ENCODE measurements around the gene CCDC9B.

The CCDC9B gene

GRCh38 chr15:40344217-40344616, 3.5 kb upstream of the CCDC9B start:
- DNase-seq = no peak

- peak; percentile 78 for DNase-seq
Measured at GRCh38 chr15:40343512-40343911, 2.8 kb upstream of the CCDC9B start.

DNA sequence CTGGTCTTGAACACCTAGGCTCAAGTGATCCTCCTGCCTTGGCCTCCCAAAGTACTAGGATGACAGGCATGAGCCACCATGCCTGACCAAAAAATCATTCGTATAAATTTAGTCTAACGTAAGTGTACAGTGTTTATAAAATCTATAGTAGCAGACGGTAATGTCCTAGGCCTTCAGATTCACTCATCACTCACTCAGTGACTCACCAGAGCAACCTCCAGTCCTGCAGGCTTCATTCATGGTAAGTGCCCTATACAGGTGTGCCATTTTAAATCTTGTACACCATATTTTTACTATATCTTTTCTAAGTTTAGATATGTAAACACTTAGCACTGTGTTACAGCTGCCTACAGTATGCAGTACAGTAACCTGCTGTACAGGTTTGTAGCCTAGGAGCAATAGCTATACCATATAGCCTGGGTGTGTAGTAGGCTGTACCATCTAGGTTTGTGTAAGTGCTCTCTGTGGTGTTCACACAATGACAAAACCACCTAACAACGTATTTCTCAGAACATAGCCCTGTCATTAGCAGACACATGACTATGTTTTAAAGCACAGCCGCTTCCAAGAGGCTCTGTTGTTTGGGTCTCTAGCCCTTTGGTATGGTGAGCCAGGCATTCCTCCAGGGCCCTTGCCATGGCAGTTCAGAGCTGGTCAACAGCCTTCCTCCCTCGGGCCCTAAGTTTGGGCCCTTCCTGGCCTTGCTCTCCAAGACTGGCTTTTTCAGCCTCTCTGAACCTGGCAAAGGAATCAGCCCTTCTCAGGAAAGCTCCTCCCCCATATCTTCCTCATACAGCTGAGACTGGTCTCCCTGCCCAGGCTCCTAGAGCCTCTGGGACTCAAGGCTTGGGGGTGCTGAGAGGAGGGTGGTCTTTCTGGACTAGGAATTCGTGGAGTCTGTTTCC, 1.9 kb upstream of the CCDC9B start:
- no peak for DNase-seq

GRCh38 chr15:40340038-40340739, 550 bp downstream of the CCDC9B start:
- peak; percentile 37 for DNase-seq

DNA sequence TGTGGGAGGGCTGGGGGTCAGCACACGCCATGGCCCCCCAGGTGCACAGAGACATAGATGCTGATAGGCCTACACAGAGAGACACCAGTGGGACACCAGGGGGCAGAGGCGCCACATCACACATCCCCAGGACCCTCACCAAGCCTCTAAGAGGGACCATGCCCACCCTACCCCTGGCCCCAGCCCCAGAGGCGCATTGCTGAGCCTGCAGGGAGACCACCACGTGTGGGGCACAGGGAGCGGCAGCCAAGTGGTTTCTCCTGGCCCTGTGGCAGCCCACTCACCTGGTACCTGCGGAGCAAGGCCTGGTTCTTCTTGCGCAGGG, 1.2 kb downstream of the CCDC9B start:
- DNase-seq = no peak

- DNase-seq = peak; percentile 82
Measured at GRCh38 chr15:40338921-40339620, 1.7 kb downstream of the CCDC9B start.

GRCh38 chr15:40338041-40338657, 2.6 kb downstream of the CCDC9B start:
- DNase-seq = no peak

- no peak for DNase-seq
Measured at GRCh38 chr15:40337597-40337996, 3.1 kb downstream of the CCDC9B start.

DNA sequence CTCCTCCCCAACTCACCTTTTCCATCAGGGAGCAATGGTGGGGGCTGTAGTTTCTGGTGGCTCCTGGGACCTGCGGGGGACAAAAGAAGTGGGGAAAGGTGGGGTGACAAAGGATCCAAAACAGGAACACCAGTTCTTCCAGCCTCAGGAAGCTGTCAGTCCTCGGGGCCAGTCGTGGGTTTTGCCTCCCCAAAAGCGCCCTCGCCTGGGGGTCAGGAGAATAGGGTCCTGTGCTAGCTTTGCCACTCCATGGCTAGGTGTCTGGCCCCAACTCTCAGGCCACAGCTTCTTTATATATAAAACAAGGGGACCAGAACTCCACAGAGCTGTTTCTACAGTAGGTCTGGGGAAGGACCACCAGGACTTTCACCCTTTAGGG, 4.0 kb downstream of the CCDC9B start:
- DNase-seq = no peak

GRCh38 chr15:40335938-40336743, 4.6 kb downstream of the CCDC9B start:
- no peak for DNase-seq

DNA sequence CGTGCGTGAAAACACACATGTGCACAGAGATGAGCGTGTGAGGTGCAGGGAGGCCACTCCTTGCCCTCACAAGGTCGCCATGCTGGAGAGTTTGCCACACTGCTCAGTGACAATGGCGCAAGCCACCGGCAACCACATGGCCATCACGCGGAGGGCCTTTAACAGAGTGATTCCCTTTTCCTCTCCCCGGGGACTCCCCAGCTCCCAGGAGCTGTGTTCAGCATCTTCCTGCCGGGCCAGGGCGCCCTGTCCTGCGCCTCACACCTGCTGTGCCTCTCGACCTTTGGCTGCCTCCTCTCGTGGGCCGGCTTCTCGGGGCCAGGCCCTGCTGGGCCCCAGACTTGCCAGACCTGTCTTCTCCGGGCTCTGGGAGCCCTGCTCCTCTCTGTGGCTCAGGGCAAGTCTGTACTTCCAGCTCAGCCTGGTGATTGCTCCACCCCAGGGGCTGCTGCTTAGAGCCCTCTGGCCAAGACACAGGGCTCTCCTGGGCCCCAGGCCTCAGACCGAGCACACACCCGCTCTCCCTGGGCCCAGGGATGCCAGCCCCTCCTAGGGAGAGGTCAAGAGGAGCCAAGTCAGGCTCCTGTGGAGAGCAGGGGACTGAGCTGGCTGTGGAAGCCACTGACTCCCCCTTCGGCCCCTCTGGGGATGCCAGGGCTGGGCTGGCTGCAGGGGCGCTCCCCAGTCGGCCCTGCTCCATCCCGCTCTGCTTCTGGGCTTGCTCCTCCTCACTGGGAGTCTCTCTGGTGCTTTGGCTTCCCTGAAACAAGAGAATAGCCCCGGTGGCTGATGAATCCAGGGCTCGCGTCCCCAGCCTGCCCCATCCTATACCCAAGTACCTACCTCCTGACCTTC, 5.6 kb downstream of the CCDC9B start:
- DNase-seq = no peak

GRCh38 chr15:40334541-40334940, 6.2 kb downstream of the CCDC9B start:
- DNase-seq = no peak

DNA sequence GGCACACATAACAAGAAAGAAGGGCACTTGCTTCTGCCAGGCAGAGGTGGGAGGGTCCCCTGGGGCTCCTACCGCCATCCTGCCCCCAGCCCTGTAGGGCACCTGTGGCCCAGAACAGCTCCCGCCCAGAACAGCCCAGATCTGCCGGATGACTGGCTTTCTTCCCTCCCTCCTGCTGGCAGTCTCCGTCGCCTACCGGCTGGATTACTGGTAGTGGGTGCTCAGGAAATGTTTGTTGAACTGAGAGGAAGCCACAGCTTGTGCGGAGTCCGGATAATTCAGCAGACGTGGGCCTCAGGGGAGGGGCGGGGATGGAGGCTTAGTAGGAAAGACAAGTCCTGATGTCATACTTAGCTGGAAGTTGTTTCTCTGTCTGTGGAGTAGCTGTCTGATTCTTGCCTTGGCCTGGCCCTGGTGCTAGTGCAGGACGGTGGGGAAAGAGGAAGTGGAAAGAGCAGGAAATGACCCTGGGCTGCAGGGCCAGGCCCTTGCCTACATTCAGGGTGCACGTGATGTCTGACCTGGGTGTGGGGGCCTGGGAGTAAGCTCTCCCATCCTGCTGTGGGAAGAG, 6.7 kb downstream of the CCDC9B start:
- no peak for DNase-seq

DNA sequence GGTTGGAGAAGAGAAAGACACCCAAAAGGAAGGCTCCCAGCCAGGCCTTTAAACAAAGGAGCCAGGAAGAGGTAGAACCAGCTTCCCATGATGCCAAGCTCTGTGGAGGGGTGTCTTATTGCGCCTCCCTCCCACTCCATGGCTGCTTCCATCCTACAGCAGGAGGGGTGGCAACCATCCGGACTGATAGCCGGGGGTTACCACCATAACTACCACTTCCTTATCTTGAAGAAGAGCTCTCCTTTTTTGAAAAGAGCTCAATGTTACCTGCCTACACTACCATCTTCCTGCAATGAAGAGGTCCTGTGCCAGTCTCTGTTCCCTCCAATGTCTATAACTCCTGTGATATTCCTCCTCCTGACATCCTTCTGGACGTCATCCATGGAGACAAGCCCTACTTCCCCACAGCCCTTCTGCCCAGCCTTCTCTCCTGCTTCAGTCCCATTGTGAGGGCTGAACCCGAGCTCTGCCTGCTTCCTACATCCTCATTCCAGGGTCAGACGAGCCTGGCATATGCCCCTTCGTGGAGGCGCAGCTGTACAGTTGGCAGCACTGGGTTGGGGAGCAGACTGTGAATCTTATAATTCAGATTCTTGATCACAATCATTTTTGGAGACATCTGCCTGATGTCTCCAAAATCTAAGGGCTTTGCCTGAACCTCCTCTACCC, 8.5 kb downstream of the CCDC9B start:
- DNase-seq = no peak

DNA sequence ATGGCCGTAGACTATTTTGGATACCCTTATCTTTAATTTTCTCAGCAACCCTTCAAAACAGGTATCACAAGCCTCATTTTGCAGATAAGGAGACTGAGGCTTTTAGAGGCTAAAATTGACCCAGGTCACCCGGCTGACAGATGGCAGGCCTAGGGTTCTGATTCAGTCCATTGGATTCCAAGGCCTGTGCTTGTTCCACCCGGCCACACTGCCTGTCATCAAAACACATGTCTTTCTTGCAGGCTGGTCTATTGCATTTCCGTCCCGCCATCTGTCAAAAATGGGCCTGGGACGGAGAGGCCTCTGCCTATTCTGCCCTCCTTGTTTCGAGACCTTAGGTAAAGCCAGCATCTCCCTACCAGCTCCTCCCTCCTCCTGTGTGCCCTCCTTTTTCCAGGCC, 9.1 kb downstream of the CCDC9B start:
- DNase-seq = no peak

- DNase-seq = no peak
Measured at GRCh38 chr15:40331026-40331425, 9.7 kb downstream of the CCDC9B start.

- no peak for DNase-seq
Measured at GRCh38 chr15:40330368-40330836, 10.3 kb downstream of the CCDC9B start.

DNA sequence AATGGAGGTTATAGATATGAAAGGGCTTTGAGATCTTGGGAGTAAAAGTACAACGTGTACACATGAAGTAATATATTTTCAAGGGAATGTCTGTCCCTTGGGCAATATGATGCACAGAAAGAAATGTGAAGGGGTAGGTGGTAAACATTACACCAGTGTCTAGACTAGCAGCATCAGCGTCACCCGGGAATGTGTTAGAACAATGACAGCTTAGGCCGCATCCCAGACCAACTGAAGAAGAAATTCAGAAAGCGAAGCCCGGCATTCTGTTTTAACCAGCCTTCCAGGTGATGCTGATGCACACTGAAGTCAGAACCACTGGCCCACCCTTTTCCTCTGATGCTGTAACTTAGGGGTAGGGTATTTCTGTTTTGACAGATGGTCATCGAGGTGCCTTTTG, 10.9 kb downstream of the CCDC9B start:
- no peak for DNase-seq

- no peak for DNase-seq
Measured at GRCh38 chr15:40328751-40329150, 12.0 kb downstream of the CCDC9B start.

- no peak for DNase-seq
Measured at GRCh38 chr15:40328176-40328575, 12.6 kb downstream of the CCDC9B start.
